Endothelial cell of umbilical vein (primary cell): ENCODE data around the gene MUC22. TPM values are rescaled to one million over a fixed set of nuclear protein-coding genes. Genes with fewer than 3 reads are reported as not detected.

Source experiments
- BruUV-seq: library from RNA; stranded (reverse); fragments of 400-500 nt; replicated peaks from 2 replicates; lab custom pipeline; 2021; lab: Mats Ljungman, UMichigan
- CTCF ChIA-PET: fragments of 300-600, 350-600 bp; sonication (Branson Sonifier 250); formaldehyde crosslinking; loops from one replicate; lab custom pipeline; 2021; ENCODE audit warnings: antibody characterized with exemption, inconsistent platforms; lab: Charles Lee
- POLR2A ChIA-PET: fragments of 300-600, 350-600 bp; sonication (Branson Sonifier 250); formaldehyde crosslinking; loops from one replicate; lab custom pipeline; 2021; ENCODE audit warnings: antibody characterized with exemption, inconsistent platforms; lab: Charles Lee
- DNase-seq: peaks from one replicate; pipeline ENCODE4 v3.0.0-alpha.2; 2011; ENCODE audit warnings: low read depth, low spot score
- FAIRE-seq: peaks from 2 replicates; lab custom pipeline; 2011; peaks lifted over from hg19 to GRCh38; lab: Jason Lieb, UNC
- H2AFZ ChIP-seq: 2 replicates; pipeline ENCODE4 v1.6.0; 2012; ENCODE audit warnings: low read depth, low read length, control low read depth, inconsistent platforms
- H3K27ac ChIP-seq: 2 replicates; pipeline ENCODE4 v1.5.1; 2011; ENCODE audit warnings: low read depth, mild to moderate bottlenecking, control low read depth, low read length, moderate library complexity; ENCODE audit not compliant: insufficient read depth
- H3K27me3 ChIP-seq, 2 experiments: 2 replicates each; pipeline versions ENCODE4 v1.6.0 to v1.6.1; 2011; ENCODE audit warnings: low read length in 2 of 2, mixed read lengths in 1 of 2; ENCODE audit not compliant: control insufficient read depth in 2 of 2, insufficient read depth in 2 of 2
- H3K36me3 ChIP-seq, 2 experiments: 2 replicates in 1 of 2; 3 replicates in 1 of 2; pipeline ENCODE4 v1.5.1; 2011; ENCODE audit warnings: low read length in 2 of 2, mild to moderate bottlenecking in 1 of 2, moderate library complexity in 1 of 2; ENCODE audit not compliant: control insufficient read depth in 2 of 2, insufficient read depth in 2 of 2; ENCODE audit errors: extremely low read depth in 1 of 2
- H3K4me1 ChIP-seq: 3 replicates; pipeline ENCODE4 v1.5.1; 2011; ENCODE audit warnings: mild to moderate bottlenecking, low read length; ENCODE audit not compliant: control insufficient read depth, insufficient read depth; ENCODE audit errors: extremely low read depth
- H3K4me2 ChIP-seq: 2 replicates; pipeline ENCODE4 v1.6.1; 2011; ENCODE audit warnings: low read length, control low read depth, mixed read lengths; ENCODE audit not compliant: insufficient read depth
- H3K4me3 ChIP-seq, 3 experiments: fragments of 200-600 bp in 1 of 3; sonication (generic), shearing (Covaris generic) in 1 of 3; replicated peaks in 1 of 3; 2 replicates each; pipeline ENCODE4 v1.5.1; 2011 to 2016; ENCODE audit warnings: control low read depth in 3 of 3, low read length in 3 of 3, mild to moderate bottlenecking in 2 of 3, inconsistent platforms in 1 of 3, low read depth in 1 of 3, moderate library complexity in 1 of 3; ENCODE audit not compliant: insufficient read depth in 1 of 3
- H3K79me2 ChIP-seq: 2 replicates; pipeline ENCODE4 v1.6.0; 2012; ENCODE audit warnings: low read length, inconsistent platforms; ENCODE audit not compliant: control insufficient read depth, insufficient read depth
- H3K9ac ChIP-seq: replicated peaks from 2 replicates; pipeline ENCODE3; 2011; ENCODE audit warnings: low read length, control low read depth; ENCODE audit not compliant: insufficient read depth; ENCODE audit errors: extremely low read depth
- H3K9me1 ChIP-seq: replicated peaks from 3 replicates; pipeline ENCODE4 v1.6.0; 2011; ENCODE audit warnings: mild to moderate bottlenecking, low read length; ENCODE audit not compliant: control insufficient read depth, insufficient read depth; ENCODE audit errors: extremely low read depth
- H3K9me3 ChIP-seq: replicated peaks from 2 replicates; pipeline ENCODE4 v1.5.1; 2012; ENCODE audit warnings: low read length, inconsistent platforms; ENCODE audit not compliant: control insufficient read depth, insufficient read depth
- H4K20me1 ChIP-seq: replicated peaks from 2 replicates; pipeline ENCODE3; 2011; ENCODE audit warnings: mild to moderate bottlenecking, low read length; ENCODE audit not compliant: control insufficient read depth, insufficient read depth; ENCODE audit errors: extremely low read depth
- CTCF ChIP-seq, 2 donors: IDR thresholded peaks; 1 replicate in 1 of 2; 2 replicates in 1 of 2; pipeline ENCODE4 v1.5.1; 2011; ENCODE audit warnings: low read length in 2 of 2, mild to moderate bottlenecking in 2 of 2, moderate library complexity in 2 of 2, control low read depth in 1 of 2, inconsistent platforms in 1 of 2, low read depth in 1 of 2; ENCODE audit not compliant: insufficient read depth in 1 of 2; ENCODE audit errors: extremely low read depth in 1 of 2
- EZH2 ChIP-seq: IDR thresholded peaks from 2 replicates; pipeline ENCODE4 v1.6.1; 2012; ENCODE audit warnings: borderline replicate concordance, low read depth, mild to moderate bottlenecking, moderate library complexity, low read length, inconsistent platforms; ENCODE audit not compliant: severe bottlenecking
- FOS ChIP-seq: IDR thresholded peaks from 2 replicates; pipeline ENCODE4 v1.6.1; 2011; ENCODE audit warnings: mild to moderate bottlenecking, low read length, moderate library complexity, borderline replicate concordance; ENCODE audit not compliant: insufficient read depth
- GATA2 ChIP-seq: IDR thresholded peaks from 2 replicates; pipeline ENCODE4 v1.7.0; 2011; ENCODE audit warnings: low read depth, mild to moderate bottlenecking, moderate library complexity, mixed read lengths, low read length; ENCODE audit not compliant: insufficient read length, insufficient read depth
- JUN ChIP-seq: IDR thresholded peaks from 2 replicates; pipeline ENCODE4 v1.6.1; 2011; ENCODE audit warnings: borderline replicate concordance, low read depth; ENCODE audit not compliant: insufficient read length, insufficient read depth
- MAX ChIP-seq: IDR thresholded peaks from 2 replicates; pipeline ENCODE4 v1.6.1; 2011; ENCODE audit not compliant: insufficient read depth, insufficient read length
- MYC ChIP-seq: IDR thresholded peaks from one replicate; pipeline ENCODE4 v1.6.1; 2011; ENCODE audit warnings: mild to moderate bottlenecking, low read depth, low read length
- POLR2A ChIP-seq: IDR thresholded peaks from 2 replicates; pipeline ENCODE4 v1.6.1; 2012; ENCODE audit warnings: low read depth, mild to moderate bottlenecking, control low read depth, low read length
- POLR2AphosphoS5 ChIP-seq: IDR thresholded peaks from 2 replicates; pipeline ENCODE4 v1.6.1; 2012; ENCODE audit warnings: low read depth, mild to moderate bottlenecking, control low read depth, low read length, moderate library complexity; ENCODE audit not compliant: insufficient read depth
- dilution Hi-C: fragments of 300-500 bp; cut with MboI; formaldehyde crosslinking; loops from one replicate; pipeline ENCODE4 v1.15.0; 2019; ENCODE audit warnings: low sequenced_read_pairs; ENCODE audit not compliant: extremely low pct_ligation_motif_present
- intact Hi-C: fragments of 100-400 bp; cut with micrococcal nuclease; formaldehyde crosslinking; loops from one replicate; pipeline ENCODE4 v1.10.0; 2022
- polyA plus RNA-seq, 4 experiments: library from polyadenylated mRNA; depleted of rRNA in 3 of 4; stranded (reverse) in 3 of 4; unstranded in 1 of 4; fragments of >200 nt; gene quantifications; 2 replicates each; pipeline versions ENCODE4 v1.2.1 to v1.2.3, GENCODE V29; 2011 to 2012; ENCODE audit warnings: missing spikeins in 1 of 4
- total RNA-seq: library from RNA; stranded (reverse); gene quantifications from 2 replicates; pipeline ENCODE4 v1.2.3, GENCODE V29; 2021

The MUC22 gene
- total and polyA plus RNA-seq, 2 donors (not counting 3 experiments of a cell fraction or from before 2014, with no cell fraction given): not detected

- no TSS peak for BruUV-seq
- no peaks in the 10 kb centered on the region for H3K36me3 ChIP-seq
- peaks cover 13 to 16% of the 10 kb centered on the region in 2 experiments for H3K27me3 ChIP-seq
- intact Hi-C loops: no loop called here
- no peak overlapping the region for H3K4me3 ChIP-seq
- H2AFZ ChIP-seq: no peak overlapping the region
- no peaks in the 10 kb centered on the region for H3K9me1 ChIP-seq
- no peak for DNase-seq
- ChIA-PET CTCF (no interaction called here), POLR2A (no interaction called here)
- H3K9me3 ChIP-seq: no peaks in the 10 kb centered on the region
- TF ChIP-seq FOS (no peak), POLR2A (no peak), MAX (no peak), JUN (no peak), EZH2 (no peak), CTCF (IDR thresholded peaks at IDR 0.05; ENCODE audit: extremely low read depth in 1 of 2, insufficient read depth in 1 of 2, low read depth in 1 of 2, low read length in 2 of 2) (no peak), MYC (no peak), POLR2AphosphoS5 (no peak), GATA2 (no peak)
- no peak overlapping the region for H3K4me2 ChIP-seq
- no peaks in the 10 kb centered on the region for H4K20me1 ChIP-seq
- H3K9ac ChIP-seq: no peak overlapping the region
- H3K4me1 ChIP-seq: no peaks in the 10 kb centered on the region
- no peaks in the 10 kb centered on the region for H3K79me2 ChIP-seq
- dilution Hi-C loops: no loop called here
- FAIRE-seq: no peak
- no peak overlapping the region for H3K27ac ChIP-seq
Measured at GRCh38 chr6:30962716-30963115, 47.6 kb upstream of the MUC22 start.
